Astrocyte of the cerebellum (primary cell): Measurements from ENCODE around the gene BRSK2.

Experiments
- DNase-seq: peaks from one replicate; pipeline ENCODE4 v3.0.0-alpha.2; 2011; ENCODE audit warnings: low read depth
- H3K4me3 ChIP-seq: 2 replicates; pipeline ENCODE4 v1.5.1; 2011; ENCODE audit warnings: mild to moderate bottlenecking, low read depth, low read length, moderate library complexity
- CTCF ChIP-seq: IDR thresholded peaks from 2 replicates; pipeline ENCODE4 v1.5.1; 2012; ENCODE audit warnings: low read length, low read depth, moderate library complexity, mild to moderate bottlenecking; ENCODE audit errors: missing control alignments
- in situ Hi-C: cut with HindIII; loops from 2 replicates; pipeline ENCODE4 v1.10.0; 2017; ENCODE audit warnings: low sequenced_read_pairs

Gene BRSK2

DNA sequence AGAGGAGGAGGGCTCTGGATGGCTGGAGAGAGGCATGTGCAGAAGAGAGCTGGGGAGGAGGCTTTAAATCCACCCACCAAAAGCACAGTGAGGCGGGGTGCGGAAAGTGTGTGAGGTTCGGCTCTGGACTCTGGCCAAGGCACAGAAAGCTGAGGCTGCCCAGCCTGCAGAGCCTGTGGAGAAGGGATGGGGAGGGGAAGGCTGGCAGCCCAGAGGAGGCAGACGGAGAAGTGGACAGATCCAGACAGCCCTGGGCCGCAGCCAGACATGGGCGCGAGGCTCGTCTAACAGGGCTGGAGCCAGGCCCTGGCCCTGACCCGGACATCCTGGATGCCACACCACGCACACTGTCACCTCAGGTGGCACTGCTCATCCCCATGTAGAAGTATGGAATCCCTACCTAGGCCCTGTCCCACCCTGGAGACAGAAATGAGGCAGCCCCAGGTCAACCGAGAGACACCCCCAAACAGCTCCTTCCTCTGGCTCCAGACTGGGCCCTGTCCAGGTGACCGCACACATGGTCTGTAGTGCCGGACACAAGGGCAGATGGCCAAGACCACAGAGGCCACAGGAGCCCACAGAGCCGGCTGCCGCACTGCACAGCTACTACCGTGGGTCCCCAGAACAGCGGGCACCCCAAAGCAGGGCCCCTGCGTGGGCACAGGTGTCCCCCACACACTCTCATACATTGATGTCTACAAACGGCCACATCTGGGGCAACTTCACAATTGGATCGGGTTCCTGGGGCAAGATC is 113.4 kb downstream of the BRSK2 start:
- no peak overlapping the region for H3K4me3 ChIP-seq
- DNase-seq = no peak
- in situ Hi-C loops = no loop called here
- no peak for TF ChIP-seq CTCF

GRCh38 chr11:1503708-1504104 is 114.0 kb downstream of the BRSK2 start:
- no peak for DNase-seq
- no peak overlapping the region for H3K4me3 ChIP-seq
- no peak for TF ChIP-seq CTCF
- in situ Hi-C loops = no loop called here

GRCh38 chr11:1504138-1504537 is 114.4 kb downstream of the BRSK2 start:
- TF ChIP-seq CTCF = no peak

GRCh38 chr11:1504581-1505290 is 115.0 kb downstream of the BRSK2 start:
- no peak for TF ChIP-seq CTCF
- H3K4me3 ChIP-seq = no peak overlapping the region
- in situ Hi-C loops = no loop called here
- DNase-seq = no peak

More at GRCh38 chr11:1504138-1504537, 114.4 kb downstream of the BRSK2 start:
- no peak for DNase-seq
- in situ Hi-C loops = no loop called here
- no peak overlapping the region for H3K4me3 ChIP-seq

- TF ChIP-seq CTCF = no peak
- in situ Hi-C loops = no loop called here
- H3K4me3 ChIP-seq = no peak overlapping the region
- no peak for DNase-seq
These were observed 115.7 kb downstream of the BRSK2 start for GRCh38 chr11:1505480-1505879.

DNA sequence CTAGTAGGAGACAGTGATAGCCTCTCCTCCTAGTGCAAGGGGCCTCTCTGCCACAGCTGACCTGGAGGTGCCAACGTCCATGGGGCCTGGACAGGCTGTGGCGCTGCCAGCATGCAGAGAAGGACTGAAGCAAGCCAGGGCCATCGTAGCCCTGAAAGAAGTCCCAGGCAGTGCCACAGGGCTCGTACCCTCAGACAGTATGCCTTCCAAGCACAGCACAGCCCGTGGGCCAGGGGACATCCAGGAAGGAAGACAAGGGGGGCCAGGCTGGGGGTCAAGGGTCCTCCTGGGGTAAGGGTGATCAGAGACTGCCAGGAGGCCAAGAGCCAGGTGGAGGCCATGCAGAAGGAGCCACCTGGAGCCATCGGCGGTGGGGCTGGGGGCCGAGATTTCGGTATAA is 117.2 kb downstream of the BRSK2 start:
- H3K4me3 ChIP-seq = no peak overlapping the region
- in situ Hi-C loops = no loop called here
- TF ChIP-seq CTCF = no peak
- DNase-seq = no peak
